Ovary (tissue), 3 donors: Measurements from ENCODE around the gene STIL.

Source experiments
- EP300 ChIP-seq: sonication (generic); formaldehyde crosslinking; IDR thresholded peaks from one replicate; pipeline ENCODE4 v1.6.1; 2017; ENCODE audit warnings: antibody characterized with exemption
- POLR2A ChIP-seq: fragments of 450-650 bp; IDR thresholded peaks from one replicate; pipeline ENCODE4 v1.6.1; 2017; ENCODE audit warnings: antibody characterized with exemption, mild to moderate bottlenecking, moderate library complexity
- TF ChIP-seq, protein P1 (sequence below), 3 donors: fragments of 450-650 bp in 2 of 3; fragments of 200-600 bp in 1 of 3; IDR thresholded peaks; one replicate each; pipeline versions ENCODE4 v1.5.1 to v1.8.0; 2016 to 2022; ENCODE audit warnings: antibody characterized with exemption in 3 of 3, mild to moderate bottlenecking in 1 of 3
- donor health status: DM: no; HTN: no; CAD: no.

DNA sequence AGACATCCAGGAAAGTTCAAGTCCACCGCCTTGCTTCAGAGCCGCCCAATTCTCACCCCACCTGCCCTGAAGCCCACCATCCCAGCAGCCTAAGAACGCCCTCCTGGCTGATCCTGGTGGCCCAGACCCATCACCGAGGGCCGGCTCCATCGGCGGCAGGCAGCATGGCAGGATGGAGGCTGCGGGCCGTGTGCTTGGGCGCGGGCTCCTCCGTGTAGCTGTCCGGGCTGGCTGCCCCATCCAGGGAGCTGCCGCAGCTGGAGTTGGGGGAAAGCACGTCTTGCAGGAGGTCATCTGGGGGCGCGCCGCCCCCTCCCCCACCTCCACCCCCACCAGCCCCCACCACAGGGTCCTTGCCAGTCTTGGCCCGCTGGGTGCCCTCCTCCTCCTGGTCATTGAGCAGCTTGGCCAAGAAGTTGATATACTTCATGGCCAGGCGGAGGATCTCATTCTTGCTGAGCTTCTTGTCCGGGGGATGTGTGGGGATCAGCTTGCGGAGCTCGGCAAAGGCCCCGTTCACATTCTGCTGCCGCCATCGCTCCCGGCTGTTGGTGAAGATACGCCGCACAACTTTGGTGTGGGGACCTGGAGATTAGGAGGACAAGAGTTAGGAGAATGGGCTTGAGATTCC, 94.2 kb downstream of the STIL start:
- TF ChIP-seq POLR2A, result no peak
- TF ChIP-seq, protein P1, sequence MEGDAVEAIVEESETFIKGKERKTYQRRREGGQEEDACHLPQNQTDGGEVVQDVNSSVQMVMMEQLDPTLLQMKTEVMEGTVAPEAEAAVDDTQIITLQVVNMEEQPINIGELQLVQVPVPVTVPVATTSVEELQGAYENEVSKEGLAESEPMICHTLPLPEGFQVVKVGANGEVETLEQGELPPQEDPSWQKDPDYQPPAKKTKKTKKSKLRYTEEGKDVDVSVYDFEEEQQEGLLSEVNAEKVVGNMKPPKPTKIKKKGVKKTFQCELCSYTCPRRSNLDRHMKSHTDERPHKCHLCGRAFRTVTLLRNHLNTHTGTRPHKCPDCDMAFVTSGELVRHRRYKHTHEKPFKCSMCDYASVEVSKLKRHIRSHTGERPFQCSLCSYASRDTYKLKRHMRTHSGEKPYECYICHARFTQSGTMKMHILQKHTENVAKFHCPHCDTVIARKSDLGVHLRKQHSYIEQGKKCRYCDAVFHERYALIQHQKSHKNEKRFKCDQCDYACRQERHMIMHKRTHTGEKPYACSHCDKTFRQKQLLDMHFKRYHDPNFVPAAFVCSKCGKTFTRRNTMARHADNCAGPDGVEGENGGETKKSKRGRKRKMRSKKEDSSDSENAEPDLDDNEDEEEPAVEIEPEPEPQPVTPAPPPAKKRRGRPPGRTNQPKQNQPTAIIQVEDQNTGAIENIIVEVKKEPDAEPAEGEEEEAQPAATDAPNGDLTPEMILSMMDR (IDR thresholded peaks at IDR 0.05), result no peak
- no peak for TF ChIP-seq EP300
